NT2/D1 (cell line): ENCODE measurements around the gene AP5M1.

Source experiments
- SUZ12 ChIP-seq: IDR thresholded peaks from 2 replicates; pipeline ENCODE4 v1.6.1; 2011; ENCODE audit not compliant: insufficient read length, insufficient read depth; ENCODE audit errors: extremely low read depth
- YY1 ChIP-seq: IDR thresholded peaks from 2 replicates; pipeline ENCODE4 v1.6.1; 2011; ENCODE audit not compliant: insufficient read length, insufficient read depth
- ZNF274 ChIP-seq: IDR thresholded peaks from 2 replicates; pipeline ENCODE4 v1.6.1; 2011; ENCODE audit warnings: mild to moderate bottlenecking, low read depth, low read length

- TF ChIP-seq ZNF274 (no peak), YY1 (no peak), SUZ12 (no peak)
Measured at GRCh38 chr14:57291692-57292647, 23.2 kb downstream of the AP5M1 start.
